H9 (cell line): ENCODE results near the gene ATP2A1. TPM values are rescaled to one million over a fixed set of nuclear protein-coding genes. Genes with fewer than 3 reads are reported as not detected.

Experiments used
- DNase-seq: peaks from one replicate; pipeline ENCODE4 v3.0.0-alpha.2; 2017
- H2AFZ ChIP-seq: one replicate; pipeline ENCODE4 v1.6.1; 2013; ENCODE audit warnings: mild to moderate bottlenecking, low read length, control low read depth, moderate library complexity
- H2AK5ac ChIP-seq: 2 replicates; pipeline ENCODE4 v1.6.1; 2013; ENCODE audit warnings: low read length, control low read depth, mixed read lengths; ENCODE audit not compliant: insufficient read length
- H2BK120ac ChIP-seq: one replicate; pipeline ENCODE4 v1.6.1; 2013; ENCODE audit warnings: low read depth, mild to moderate bottlenecking, low read length, control low read depth, inconsistent platforms; ENCODE audit not compliant: poor library complexity, severe bottlenecking
- H2BK12ac ChIP-seq: 2 replicates; pipeline ENCODE4 v1.6.1; 2013; ENCODE audit warnings: low read length, control low read depth, mixed read lengths, low read depth; ENCODE audit not compliant: insufficient read length
- H2BK15ac ChIP-seq: 2 replicates; pipeline ENCODE4 v1.6.1; 2013; ENCODE audit warnings: low read depth, low read length, control low read depth
- H2BK20ac ChIP-seq: one replicate; pipeline ENCODE4 v1.6.1; 2013; ENCODE audit warnings: low read depth, mild to moderate bottlenecking, low read length, control low read depth, inconsistent platforms; ENCODE audit not compliant: poor library complexity, severe bottlenecking
- H2BK5ac ChIP-seq: 2 replicates; pipeline ENCODE4 v1.6.1; 2013; ENCODE audit warnings: low read length, control low read depth, mixed read lengths; ENCODE audit not compliant: insufficient read length
- H3K14ac ChIP-seq: 2 replicates; pipeline ENCODE4 v1.6.1; 2013; ENCODE audit warnings: low read length, control low read depth; ENCODE audit not compliant: insufficient read depth
- H3K18ac ChIP-seq: 2 replicates; pipeline ENCODE4 v1.6.1; 2013; ENCODE audit warnings: low read depth, mild to moderate bottlenecking, mixed read lengths, low read length, control low read depth; ENCODE audit not compliant: insufficient read length
- H3K23ac ChIP-seq: 2 replicates; pipeline ENCODE4 v1.6.1; 2013; ENCODE audit warnings: low read length, control low read depth, mixed read lengths, low read depth; ENCODE audit not compliant: insufficient read length
- H3K23me2 ChIP-seq: 2 replicates; pipeline ENCODE4 v1.6.1; 2013; ENCODE audit warnings: low read depth, mild to moderate bottlenecking, mixed read lengths, low read length, control low read depth; ENCODE audit not compliant: insufficient read length, poor library complexity, severe bottlenecking
- H3K27ac ChIP-seq: 2 replicates; pipeline ENCODE4 v1.5.1; 2013; ENCODE audit warnings: low read length, control low read depth, mixed read lengths, low read depth; ENCODE audit not compliant: insufficient read length
- H3K27me3 ChIP-seq: 2 replicates; pipeline ENCODE4 v1.6.1; 2013; ENCODE audit warnings: low read length, control low read depth, inconsistent platforms; ENCODE audit not compliant: insufficient read depth
- H3K4ac ChIP-seq: 2 replicates; pipeline ENCODE4 v1.6.1; 2013; ENCODE audit warnings: low read depth, mild to moderate bottlenecking, control low read depth, inconsistent platforms, low read length, moderate library complexity
- H3K4me1 ChIP-seq: 2 replicates; pipeline ENCODE4 v1.6.1; 2013; ENCODE audit warnings: low read length, control low read depth, inconsistent platforms; ENCODE audit not compliant: insufficient read depth
- H3K4me2 ChIP-seq: 2 replicates; pipeline ENCODE4 v1.6.1; 2013; ENCODE audit warnings: low read length, control low read depth, mixed read lengths; ENCODE audit not compliant: insufficient read length, insufficient read depth
- H3K56ac ChIP-seq: 2 replicates; pipeline ENCODE4 v1.6.1; 2013; ENCODE audit warnings: low read depth, mild to moderate bottlenecking, mixed read lengths, low read length, control low read depth; ENCODE audit not compliant: insufficient read length
- H3K79me1 ChIP-seq: 2 replicates; pipeline ENCODE4 v1.6.1; 2013; ENCODE audit warnings: low read depth, mild to moderate bottlenecking, moderate library complexity, low read length, control low read depth, inconsistent platforms; ENCODE audit not compliant: insufficient read depth, poor library complexity, severe bottlenecking
- H3K79me2 ChIP-seq: 2 replicates; pipeline ENCODE4 v1.6.1; 2013; ENCODE audit warnings: low read length, control low read depth, inconsistent platforms; ENCODE audit not compliant: insufficient read depth
- H3K9ac ChIP-seq: 2 replicates; pipeline ENCODE4 v1.6.1; 2013; ENCODE audit warnings: low read length, control low read depth, mixed read lengths; ENCODE audit not compliant: insufficient read length; ENCODE audit errors: extremely low read depth
- H3K9me3 ChIP-seq: one replicate; pipeline ENCODE4 v1.6.1; 2013; ENCODE audit warnings: low read depth, low read length, inconsistent platforms; ENCODE audit not compliant: control insufficient read depth
- H3T11ph ChIP-seq: one replicate; pipeline ENCODE4 v1.6.1; 2013; ENCODE audit warnings: mild to moderate bottlenecking, low read length, control low read depth, inconsistent platforms
- H4K20me1 ChIP-seq: one replicate; pipeline ENCODE4 v1.6.1; 2013; ENCODE audit not compliant: control insufficient read depth, insufficient read length, insufficient read depth
- H4K5ac ChIP-seq: 2 replicates; pipeline ENCODE4 v1.6.1; 2013; ENCODE audit warnings: low read depth, mild to moderate bottlenecking, mixed read lengths, low read length, control low read depth; ENCODE audit not compliant: insufficient read length
- H4K8ac ChIP-seq: replicated peaks from 2 replicates; pipeline ENCODE4 v1.6.1; 2013; ENCODE audit warnings: low read length, control low read depth, mixed read lengths, low read depth; ENCODE audit not compliant: insufficient read length
- H4K91ac ChIP-seq: 2 replicates; pipeline ENCODE4 v1.6.1; 2013; ENCODE audit warnings: low read depth, mild to moderate bottlenecking, moderate library complexity, mixed read lengths, low read length, control low read depth; ENCODE audit not compliant: insufficient read length
- H3K27ac Mint-ChIP-seq, 3 experiments: 2 replicates in 2 of 3; 3 replicates in 1 of 3; pipeline ENCODE4 v1.8.0; 2020 to 2021; ENCODE audit warnings: mixed read lengths in 3 of 3, mild to moderate bottlenecking in 1 of 3, moderate library complexity in 1 of 3
- H3K27me3 Mint-ChIP-seq: 2 replicates; pipeline ENCODE4 v1.8.0; 2021; ENCODE audit warnings: low read depth, mild to moderate bottlenecking, moderate library complexity, mixed read lengths
- H3K36me3 Mint-ChIP-seq, 3 experiments: 2 replicates in 2 of 3; 3 replicates in 1 of 3; pipeline ENCODE4 v1.8.0; 2020 to 2021; ENCODE audit warnings: low read depth in 3 of 3, mixed read lengths in 3 of 3; ENCODE audit not compliant: insufficient read depth in 1 of 3
- H3K4me1 Mint-ChIP-seq, 2 experiments: 2 replicates each; pipeline ENCODE4 v1.8.0; 2020; ENCODE audit warnings: mixed read lengths in 2 of 2
- H3K4me3 Mint-ChIP-seq, 2 experiments: 2 replicates in 1 of 2; 3 replicates in 1 of 2; pipeline ENCODE4 v1.8.0; 2020 to 2021; ENCODE audit warnings: mild to moderate bottlenecking in 2 of 2, mixed read lengths in 2 of 2, moderate library complexity in 1 of 2
- H3K9me3 Mint-ChIP-seq, 2 experiments: 2 replicates in 1 of 2; 3 replicates in 1 of 2; pipeline ENCODE4 v1.8.0; 2020; ENCODE audit warnings: mild to moderate bottlenecking in 2 of 2, mixed read lengths in 2 of 2, moderate library complexity in 1 of 2
- CTCF ChIP-seq: fragments of 200-600 bp; sonication (generic); conservative IDR thresholded peaks from 3 replicates; pipeline ENCODE4 v1.8.0; 2021; ENCODE audit warnings: antibody characterized with exemption, mild to moderate bottlenecking
- WGBS: extraction: QIAGEN DNeasy Blood & Tissue Kit; methylation state at CpG from one replicate; pipeline ENCODE4 v1.1.7; 2013; ENCODE audit warnings: missing lambda C conversion rate, low lambda C conversion rate, mixed read lengths; ENCODE audit not compliant: insufficient read length; ENCODE audit errors: extremely low coverage; 5-methylcytosine and 5-hydroxymethylcytosine counted together
- total RNA-seq: library from RNA; stranded (reverse); gene quantifications from 2 replicates; pipeline ENCODE4 v1.2.1, GENCODE V29; 2021

ATP2A1 gene
- total RNA-seq, 1 experiment from 2014 or later = 4.6 TPM

- Mint-ChIP-seq H3K4me3 (no peak overlapping the region; a peak in 1 of 5 replicates), H3K9me3 (no peaks in the 10 kb centered on the region), H3K4me1 (no peaks in the 10 kb centered on the region; a peak in 1 of 4 replicates), H3K27me3 (no peaks in the 10 kb centered on the region), H3K27ac (no peak overlapping the region), H3K36me3 (peaks cover 0 to 2% (median 0%) of the 10 kb centered on the region in 3 experiments; a peak in 1 of 7 replicates)
- no peaks in the 10 kb centered on the region for H3K9me3 ChIP-seq
- H3K56ac ChIP-seq = no peak overlapping the region
- no peak for TF ChIP-seq CTCF
- no CpG with 5 or more reads among the region's 11 CpGs for WGBS
- H3T11ph ChIP-seq = no peak overlapping the region
- H3K9ac ChIP-seq = no peak overlapping the region
- no peaks in the 10 kb centered on the region for H3K23me2 ChIP-seq
- H2BK5ac ChIP-seq = no peak overlapping the region
- no peaks in the 10 kb centered on the region for H3K79me2 ChIP-seq
- H4K8ac ChIP-seq = no peak overlapping the region
- no peak overlapping the region for H3K18ac ChIP-seq
- H3K27ac ChIP-seq = no peak overlapping the region
- no peak overlapping the region for H2AK5ac ChIP-seq
- no peak overlapping the region for H3K4me2 ChIP-seq
- H3K27me3 ChIP-seq = no peaks in the 10 kb centered on the region
- no peak overlapping the region for H3K14ac ChIP-seq
- no peak overlapping the region for H3K4ac ChIP-seq
- no peak overlapping the region for H2BK15ac ChIP-seq
- H4K5ac ChIP-seq = no peak overlapping the region
- DNase-seq = no peak
- H2BK20ac ChIP-seq = no peak overlapping the region
- no peaks in the 10 kb centered on the region for H4K20me1 ChIP-seq
- H2BK120ac ChIP-seq = no peak overlapping the region
- no peak overlapping the region for H4K91ac ChIP-seq
- no peak overlapping the region for H2BK12ac ChIP-seq
- H3K23ac ChIP-seq = no peak overlapping the region
- H3K4me1 ChIP-seq = no peaks in the 10 kb centered on the region
- no peaks in the 10 kb centered on the region for H3K79me1 ChIP-seq
- no peak overlapping the region for H2AFZ ChIP-seq
Observed at GRCh38 chr16:28902909-28903308, 24.6 kb downstream of the ATP2A1 start.
